SK-N-SH treated with all-trans-retinoic acid at 6 μM for 48 hours (cell line): ENCODE data around the gene BACE1.

Experiments
- ATAC-seq: fragments of 200-7000 bp; cut with Tn5 transposase; 3 replicates; pipeline ENCODE4 v1.9.1; 2020; ENCODE audit warnings: mild to moderate bottlenecking, moderate library complexity
- BACH2 ChIP-seq: fragments of 250-450 bp; sonication (Bioruptor Pico); IDR thresholded peaks from 2 replicates; pipeline ENCODE4 v1.9.0; 2021; ENCODE audit warnings: mild to moderate bottlenecking, borderline replicate concordance
- CREB5 ChIP-seq: fragments of 250-450 bp; sonication (Bioruptor Pico); IDR thresholded peaks from 2 replicates; pipeline ENCODE4 v1.5.1; 2020; ENCODE audit warnings: low read depth, mild to moderate bottlenecking, moderate library complexity
- CSDC2 ChIP-seq: fragments of 250-450 bp; sonication (Bioruptor Pico); IDR thresholded peaks from 2 replicates; pipeline ENCODE4 v1.5.0; 2020; ENCODE audit warnings: mild to moderate bottlenecking, moderate library complexity
- RARB ChIP-seq: fragments of 250-450 bp; sonication (Bioruptor Pico); IDR thresholded peaks from 2 replicates; pipeline ENCODE4 v1.8.0; 2021; ENCODE audit warnings: mild to moderate bottlenecking, moderate library complexity
- SNAI2 ChIP-seq: fragments of 250-450 bp; sonication (Bioruptor Pico); IDR thresholded peaks from 2 replicates; pipeline ENCODE4 v1.5.0; 2020; ENCODE audit warnings: mild to moderate bottlenecking, moderate library complexity
- TCF4 ChIP-seq: fragments of 250-450 bp; sonication (Bioruptor Pico); IDR thresholded peaks from 2 replicates; pipeline ENCODE4 v1.8.0; 2021; ENCODE audit warnings: mild to moderate bottlenecking, moderate library complexity, borderline replicate concordance
- TOX ChIP-seq: fragments of 250-450 bp; sonication (Bioruptor Pico); IDR thresholded peaks from 2 replicates; pipeline ENCODE4 v1.8.0; 2021; ENCODE audit warnings: mild to moderate bottlenecking, moderate library complexity, borderline replicate concordance
- TSHZ2 ChIP-seq: fragments of 250-450 bp; sonication (Bioruptor Pico); IDR thresholded peaks from 2 replicates; pipeline ENCODE4 v1.5.0; 2020; ENCODE audit warnings: mild to moderate bottlenecking, moderate library complexity
- ZC3H10 ChIP-seq: fragments of 250-450 bp; sonication (Bioruptor Pico); IDR thresholded peaks from 2 replicates; pipeline ENCODE4 v1.5.1; 2021; ENCODE audit warnings: mild to moderate bottlenecking, moderate library complexity
- ZFP3 ChIP-seq: fragments of 250-450 bp; sonication (Bioruptor Pico); IDR thresholded peaks from 2 replicates; pipeline ENCODE4 v1.5.0; 2020; ENCODE audit warnings: mild to moderate bottlenecking, moderate library complexity
- ZNF565 ChIP-seq: fragments of 450-650 bp; formaldehyde crosslinking; conservative IDR thresholded peaks from 2 replicates; pipeline ENCODE4 v1.5.0; 2020; ENCODE audit warnings: low read depth, mild to moderate bottlenecking, moderate library complexity
- ZNF70 ChIP-seq: fragments of 450-650 bp; formaldehyde crosslinking; IDR thresholded peaks from 2 replicates; pipeline ENCODE4 v1.5.0; 2020; ENCODE audit warnings: mild to moderate bottlenecking, moderate library complexity
- ZNF8 ChIP-seq: fragments of 450-650 bp; formaldehyde crosslinking; IDR thresholded peaks from 2 replicates; pipeline ENCODE4 v1.5.0; 2020; ENCODE audit warnings: mild to moderate bottlenecking, moderate library complexity
- TF ChIP-seq, protein P1 (sequence below): fragments of 250-450 bp; sonication (Bioruptor Pico); IDR thresholded peaks from 2 replicates; pipeline ENCODE4 v1.8.0; 2021; ENCODE audit warnings: low read depth, mild to moderate bottlenecking, moderate library complexity, borderline replicate concordance
- TF ChIP-seq, protein P2 (sequence below): fragments of 250-450 bp; sonication (Bioruptor Pico); IDR thresholded peaks from 2 replicates; pipeline ENCODE4 v1.5.1; 2021; ENCODE audit warnings: mild to moderate bottlenecking, moderate library complexity

The BACE1 gene

DNA sequence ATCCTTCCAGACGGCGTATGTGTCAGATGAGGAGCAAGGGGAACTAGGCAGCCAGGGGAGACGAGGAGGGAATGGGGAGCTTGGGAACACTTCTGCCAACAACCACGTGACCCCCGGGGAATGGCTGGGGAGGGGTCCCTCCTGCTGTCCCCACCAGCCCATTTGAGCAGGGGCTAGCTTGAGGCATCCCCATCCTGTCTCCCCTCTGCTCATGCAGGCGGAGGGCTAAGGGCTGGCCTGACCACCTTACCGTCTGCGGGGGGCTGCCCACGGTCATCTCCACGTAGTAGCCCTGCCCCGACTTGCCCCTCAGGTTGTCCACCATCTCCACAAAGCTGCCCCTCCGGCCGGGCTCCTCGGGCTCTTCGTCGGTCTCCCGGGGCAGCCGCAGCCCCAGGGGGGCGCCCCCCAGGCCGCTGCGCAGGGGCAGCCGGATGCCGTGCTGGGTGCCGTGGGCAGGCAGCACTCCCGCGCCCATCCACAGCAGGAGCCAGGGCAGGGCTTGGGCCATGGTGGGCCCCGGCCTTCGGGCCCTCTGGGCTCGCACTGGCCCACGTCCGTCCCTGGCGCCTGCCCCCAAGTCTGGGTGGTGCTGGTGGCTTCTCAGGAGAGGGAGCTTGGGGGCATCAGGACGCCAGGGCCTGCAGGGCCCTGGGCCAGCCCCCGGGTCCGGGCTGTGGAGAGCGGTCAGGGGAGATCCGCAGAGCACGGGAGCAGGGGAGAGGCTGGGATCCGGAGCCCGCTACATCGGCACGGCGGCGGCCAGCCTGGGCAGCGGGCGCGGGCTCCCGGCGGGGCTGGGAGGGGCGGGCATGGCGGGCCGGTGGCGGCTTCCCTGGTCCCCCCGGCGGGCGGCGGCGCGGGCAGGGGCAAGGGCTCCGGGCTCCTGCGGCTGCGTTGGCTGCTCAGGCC, 515 bp downstream of the BACE1 start:
- ATAC-seq: peak; percentile 58
- TF ChIP-seq ZFP3 (CRISPR knock-in tag): no peak
- no peak for TF ChIP-seq RARB (CRISPR knock-in tag)
- TF ChIP-seq TCF4 (CRISPR knock-in tag): no peak
- TF ChIP-seq ZNF70 (CRISPR knock-in tag): no peak

- no peak for TF ChIP-seq CREB5 (CRISPR knock-in tag)
- TF ChIP-seq ZNF565 (CRISPR knock-in tag): no peak
- TF ChIP-seq, protein P1, sequence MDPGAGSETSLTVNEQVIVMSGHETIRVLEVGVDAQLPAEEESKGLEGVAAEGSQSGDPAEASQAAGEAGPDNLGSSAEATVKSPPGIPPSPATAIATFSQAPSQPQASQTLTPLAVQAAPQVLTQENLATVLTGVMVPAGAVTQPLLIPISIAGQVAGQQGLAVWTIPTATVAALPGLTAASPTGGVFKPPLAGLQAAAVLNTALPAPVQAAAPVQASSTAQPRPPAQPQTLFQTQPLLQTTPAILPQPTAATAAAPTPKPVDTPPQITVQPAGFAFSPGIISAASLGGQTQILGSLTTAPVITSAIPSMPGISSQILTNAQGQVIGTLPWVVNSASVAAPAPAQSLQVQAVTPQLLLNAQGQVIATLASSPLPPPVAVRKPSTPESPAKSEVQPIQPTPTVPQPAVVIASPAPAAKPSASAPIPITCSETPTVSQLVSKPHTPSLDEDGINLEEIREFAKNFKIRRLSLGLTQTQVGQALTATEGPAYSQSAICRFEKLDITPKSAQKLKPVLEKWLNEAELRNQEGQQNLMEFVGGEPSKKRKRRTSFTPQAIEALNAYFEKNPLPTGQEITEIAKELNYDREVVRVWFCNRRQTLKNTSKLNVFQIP (CRISPR knock-in tag): no peak
- TF ChIP-seq ZNF8: no peak
- TF ChIP-seq BACH2 (CRISPR knock-in tag): no peak
- TF ChIP-seq ZNF70 (CRISPR knock-in tag): no peak
- no peak for TF ChIP-seq SNAI2 (CRISPR knock-in tag)
- TF ChIP-seq, protein P2, sequence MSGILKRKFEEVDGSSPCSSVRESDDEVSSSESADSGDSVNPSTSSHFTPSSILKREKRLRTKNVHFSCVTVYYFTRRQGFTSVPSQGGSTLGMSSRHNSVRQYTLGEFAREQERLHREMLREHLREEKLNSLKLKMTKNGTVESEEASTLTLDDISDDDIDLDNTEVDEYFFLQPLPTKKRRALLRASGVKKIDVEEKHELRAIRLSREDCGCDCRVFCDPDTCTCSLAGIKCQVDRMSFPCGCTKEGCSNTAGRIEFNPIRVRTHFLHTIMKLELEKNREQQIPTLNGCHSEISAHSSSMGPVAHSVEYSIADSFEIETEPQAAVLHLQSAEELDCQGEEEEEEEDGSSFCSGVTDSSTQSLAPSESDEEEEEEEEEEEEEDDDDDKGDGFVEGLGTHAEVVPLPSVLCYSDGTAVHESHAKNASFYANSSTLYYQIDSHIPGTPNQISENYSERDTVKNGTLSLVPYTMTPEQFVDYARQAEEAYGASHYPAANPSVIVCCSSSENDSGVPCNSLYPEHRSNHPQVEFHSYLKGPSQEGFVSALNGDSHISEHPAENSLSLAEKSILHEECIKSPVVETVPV (CRISPR knock-in tag): no peak
Measured at GRCh38 chr11:117314840-117315239, 1.2 kb downstream of the BACE1 start.

GRCh38 chr11:117313828-117314768, 2.0 kb downstream of the BACE1 start:
- TF ChIP-seq, protein P1 (CRISPR knock-in tag): no peak
- TF ChIP-seq ZFP3 (CRISPR knock-in tag): no peak
- TF ChIP-seq, protein P2 (CRISPR knock-in tag): no peak
- TF ChIP-seq TSHZ2 (CRISPR knock-in tag): no peak
- no peak for TF ChIP-seq ZC3H10
- TF ChIP-seq CSDC2: no peak
- no peak for TF ChIP-seq ZNF8
- TF ChIP-seq CREB5 (CRISPR knock-in tag): no peak
- no peak for TF ChIP-seq ZNF70 (CRISPR knock-in tag)
- no peak for TF ChIP-seq TOX (CRISPR knock-in tag)
- no peak for ATAC-seq

More at GRCh38 chr11:117314840-117315239, 1.2 kb downstream of the BACE1 start:
- ATAC-seq: no peak
